ENCODE data around the gene CBS. TPM values are rescaled to one million over a fixed set of nuclear protein-coding genes. Genes with fewer than 3 reads are reported as not detected.

Gene CBS
- total RNA-seq, 1 experiment from 2014 or later, result 102 TPM

- Histone ChIP-seq H3K9me3 (ENCODE audit: insufficient read depth, low read depth) (no peaks in the 10 kb centered on the region), H3K4me2 (no peak overlapping the region), H3K4me3 (no peak overlapping the region), H2AFZ (no peak overlapping the region), H3K27me3 (ENCODE audit: insufficient read depth, low read depth) (no peaks in the 10 kb centered on the region), H3K4me1 (replicated peaks; ENCODE audit: insufficient read depth) (peaks cover 17% of the 10 kb centered on the region), H3K9me2 (ENCODE audit: insufficient read depth) (no peaks in the 10 kb centered on the region), H3F3A (ENCODE audit: insufficient read depth, low read depth) (peaks cover 13% of the 10 kb centered on the region; the same call in 1 of the 2 replicates), H3K79me2 (ENCODE audit: low read depth) (no peaks in the 10 kb centered on the region), H3K36me3 (ENCODE audit: low read depth) (no peaks in the 10 kb centered on the region), H3K27ac (no peak overlapping the region), H4K20me1 (ENCODE audit: insufficient read depth) (no peaks in the 10 kb centered on the region)
- ChIA-PET POLR2A (ENCODE audit: unreplicated experiment) (interaction anchor here (0.7 kb wide), 1 partner anchor 272 kb away, joined by 6 read pairs; no protein-coding TSS in a partner anchor), CTCF (no interaction called here)
- no peak for DNase-seq
- no TSS peak for BruUV-seq (replicated peaks)
- no peak for TF ChIP-seq CTCF (conservative IDR thresholded peaks at IDR 0.05)
- TF ChIP-seq EZH2 (IDR thresholded peaks at IDR 0.05; ENCODE audit: low read depth), result no peak
- intact Hi-C loops (cut with micrococcal nuclease; ENCODE audit: unreplicated experiment), result no loop called here
Observed at GRCh38 chr21:43034826-43035225, 40.8 kb downstream of the CBS start.

GRCh38 chr21:43034101-43034500 lies 41.5 kb downstream of the CBS start:
- Histone ChIP-seq H3K4me1 (replicated peaks; ENCODE audit: insufficient read depth) (peaks cover 17% of the 10 kb centered on the region), H3F3A (ENCODE audit: insufficient read depth, low read depth) (peaks cover 13% of the 10 kb centered on the region; the same call in 1 of the 2 replicates), H3K9me2 (ENCODE audit: insufficient read depth) (no peaks in the 10 kb centered on the region), H3K27ac (peak overlapping the region; percentile 38; the same call in 1 of the 2 replicates), H3K4me2 (peak overlapping the region; percentile 3; the same call in 1 of the 2 replicates), H4K20me1 (ENCODE audit: insufficient read depth) (no peaks in the 10 kb centered on the region), H2AFZ (no peak overlapping the region), H3K79me2 (ENCODE audit: low read depth) (no peaks in the 10 kb centered on the region), H3K9me3 (ENCODE audit: insufficient read depth, low read depth) (no peaks in the 10 kb centered on the region), H3K36me3 (ENCODE audit: low read depth) (no peaks in the 10 kb centered on the region), H3K27me3 (ENCODE audit: insufficient read depth, low read depth) (no peaks in the 10 kb centered on the region), H3K4me3 (no peak overlapping the region)
- TF ChIP-seq EZH2 (IDR thresholded peaks at IDR 0.05; ENCODE audit: low read depth), result no peak
- no peak for TF ChIP-seq CTCF (conservative IDR thresholded peaks at IDR 0.05)
- DNase-seq, result peak in 1 of 2 experiments; percentile 67
- intact Hi-C loops (cut with micrococcal nuclease; ENCODE audit: unreplicated experiment), result no loop called here
- POLR2A ChIA-PET (ENCODE audit: unreplicated experiment), result interaction anchor here (0.6 to 0.7 kb wide), 2 partner anchors 25 to 273 kb away, joined by 4 to 6 read pairs; no protein-coding TSS in a partner anchor
- no TSS peak for BruUV-seq (replicated peaks)
- CTCF ChIA-PET, result no interaction called here

- H3K4me1 ChIP-seq (replicated peaks; ENCODE audit: insufficient read depth), result peaks cover 17% of the 10 kb centered on the region
- no peak overlapping the region for H2AFZ ChIP-seq
- no peaks in the 10 kb centered on the region for H3K36me3 ChIP-seq (ENCODE audit: low read depth)
- TF ChIP-seq CTCF (conservative IDR thresholded peaks at IDR 0.05) (no peak), EZH2 (IDR thresholded peaks at IDR 0.05; ENCODE audit: low read depth) (no peak)
- peaks cover 13% of the 10 kb centered on the region; the same call in 1 of the 2 replicates for H3F3A ChIP-seq (ENCODE audit: insufficient read depth, low read depth)
- POLR2A ChIA-PET (ENCODE audit: unreplicated experiment), result no interaction called here
- no peak overlapping the region for H3K4me2 ChIP-seq
- H3K79me2 ChIP-seq (ENCODE audit: low read depth), result no peaks in the 10 kb centered on the region
- no peaks in the 10 kb centered on the region for H3K9me2 ChIP-seq (ENCODE audit: insufficient read depth)
- CTCF ChIA-PET, result no interaction called here
- no peaks in the 10 kb centered on the region for H3K27me3 ChIP-seq (ENCODE audit: insufficient read depth, low read depth)
- no peak overlapping the region for H3K4me3 ChIP-seq
- no peaks in the 10 kb centered on the region for H4K20me1 ChIP-seq (ENCODE audit: insufficient read depth)
- H3K27ac ChIP-seq, result no peak overlapping the region
- DNase-seq, result no peak
- no TSS peak for BruUV-seq (replicated peaks)
- H3K9me3 ChIP-seq (ENCODE audit: insufficient read depth, low read depth), result no peaks in the 10 kb centered on the region
- intact Hi-C loops (cut with micrococcal nuclease; ENCODE audit: unreplicated experiment), result no loop called here
Observed at GRCh38 chr21:43031121-43031619, 44.5 kb downstream of the CBS start.

Data from PC-9 (cell line).